PC-9 (cell line): ENCODE results near the gene RPAP3. TPM values are rescaled to one million over a fixed set of nuclear protein-coding genes. Genes with fewer than 3 reads are reported as not detected.
"Not testable (repeated sequence)": the region's sequence is repeated elsewhere in the genome, so short reads cannot be mapped to it uniquely, and the experiment has no call there.

ENCODE experiments used
- BruUV-seq: library from RNA; stranded (reverse); fragments of 400-500 nt; replicated peaks from 2 replicates; lab custom pipeline; 2021; lab: Mats Ljungman, UMichigan
- CTCF ChIA-PET: fragments of 300-600 bp; sonication (Branson Sonifier 250); formaldehyde crosslinking; loops from one replicate; lab custom pipeline; 2022; ENCODE audit warnings: antibody characterized with exemption; lab: Charles Lee
- POLR2A ChIA-PET: fragments of 300-600 bp; sonication (Branson Sonifier 250); formaldehyde crosslinking; loops from one replicate; lab custom pipeline; 2022; ENCODE audit warnings: antibody characterized with exemption; ENCODE audit not compliant: unreplicated experiment; lab: Charles Lee
- DNase-seq, 2 experiments: peaks; one replicate each; pipeline versions ENCODE4 v3.0.0 to v3.0.0-alpha.2; 2015 to 2022; ENCODE audit warnings: mixed read lengths in 1 of 2
- H2AFZ ChIP-seq: fragments of 200-600 bp; sonication (generic); 2 replicates; pipeline ENCODE4 v1.8.1; 2017; ENCODE audit warnings: antibody characterized with exemption
- H3F3A ChIP-seq: fragments of 200-600 bp; sonication (generic); 2 replicates; pipeline ENCODE4 v1.8.1; 2017; ENCODE audit warnings: antibody characterized with exemption, mild to moderate bottlenecking, low read depth; ENCODE audit not compliant: insufficient read depth
- H3K27ac ChIP-seq: fragments of 200-600 bp; sonication (generic); 2 replicates; pipeline ENCODE4 v1.6.1; 2016; ENCODE audit warnings: mixed run types
- H3K27me3 ChIP-seq: fragments of 200-600 bp; sonication (generic); 2 replicates; pipeline ENCODE4 v1.6.1; 2016; ENCODE audit warnings: low read depth, mixed run types; ENCODE audit not compliant: insufficient read depth
- H3K36me3 ChIP-seq: fragments of 200-600 bp; sonication (generic); 2 replicates; pipeline ENCODE4 v1.6.1; 2016; ENCODE audit warnings: low read depth, mixed run types
- H3K4me1 ChIP-seq: fragments of 200-600 bp; sonication (generic); replicated peaks from 2 replicates; pipeline ENCODE4 v1.6.1; 2016; ENCODE audit warnings: mixed run types; ENCODE audit not compliant: insufficient read depth
- H3K4me2 ChIP-seq: fragments of 200-600 bp; sonication (generic); 2 replicates; pipeline ENCODE4 v1.6.1; 2017; ENCODE audit warnings: mixed run types
- H3K4me3 ChIP-seq: fragments of 200-600 bp; sonication (generic); 2 replicates; pipeline ENCODE4 v1.6.1; 2016; ENCODE audit warnings: mixed run types
- H3K79me2 ChIP-seq: fragments of 200-600 bp; sonication (generic); 2 replicates; pipeline ENCODE4 v1.6.1; 2017; ENCODE audit warnings: low read depth, mixed run types
- H3K9me2 ChIP-seq: fragments of 200-600 bp; sonication (generic); 2 replicates; pipeline ENCODE4 v1.8.1; 2017; ENCODE audit warnings: mild to moderate bottlenecking; ENCODE audit not compliant: insufficient read depth
- H3K9me3 ChIP-seq: fragments of 200-600 bp; sonication (generic); 2 replicates; pipeline ENCODE4 v1.8.1; 2016; ENCODE audit warnings: low read depth; ENCODE audit not compliant: insufficient read depth
- H4K20me1 ChIP-seq: fragments of 200-600 bp; sonication (generic); 2 replicates; pipeline ENCODE4 v1.8.1; 2017; ENCODE audit not compliant: insufficient read depth
- EZH2 ChIP-seq: fragments of 200-600 bp; sonication (generic); IDR thresholded peaks from 2 replicates; pipeline ENCODE4 v1.8.0; 2017; ENCODE audit warnings: antibody characterized with exemption, low read depth
- intact Hi-C: fragments of 100-400 bp; cut with micrococcal nuclease; formaldehyde crosslinking; loops from one replicate; pipeline ENCODE4 v1.10.0; 2022; ENCODE audit not compliant: unreplicated experiment
- total RNA-seq: library from RNA; stranded (reverse); gene quantifications from 2 replicates; pipeline ENCODE4 v1.2.3, GENCODE V29; 2021
- TF ChIP-seq, protein P1 (sequence below): fragments of 200-600 bp; sonication (generic); conservative IDR thresholded peaks from 2 replicates; pipeline ENCODE4 v1.6.1; 2017; ENCODE audit warnings: mixed run types, antibody characterized with exemption, mild to moderate bottlenecking, moderate library complexity

Gene RPAP3
- total RNA-seq, 1 experiment from 2014 or later = 37.0 TPM

DNA sequence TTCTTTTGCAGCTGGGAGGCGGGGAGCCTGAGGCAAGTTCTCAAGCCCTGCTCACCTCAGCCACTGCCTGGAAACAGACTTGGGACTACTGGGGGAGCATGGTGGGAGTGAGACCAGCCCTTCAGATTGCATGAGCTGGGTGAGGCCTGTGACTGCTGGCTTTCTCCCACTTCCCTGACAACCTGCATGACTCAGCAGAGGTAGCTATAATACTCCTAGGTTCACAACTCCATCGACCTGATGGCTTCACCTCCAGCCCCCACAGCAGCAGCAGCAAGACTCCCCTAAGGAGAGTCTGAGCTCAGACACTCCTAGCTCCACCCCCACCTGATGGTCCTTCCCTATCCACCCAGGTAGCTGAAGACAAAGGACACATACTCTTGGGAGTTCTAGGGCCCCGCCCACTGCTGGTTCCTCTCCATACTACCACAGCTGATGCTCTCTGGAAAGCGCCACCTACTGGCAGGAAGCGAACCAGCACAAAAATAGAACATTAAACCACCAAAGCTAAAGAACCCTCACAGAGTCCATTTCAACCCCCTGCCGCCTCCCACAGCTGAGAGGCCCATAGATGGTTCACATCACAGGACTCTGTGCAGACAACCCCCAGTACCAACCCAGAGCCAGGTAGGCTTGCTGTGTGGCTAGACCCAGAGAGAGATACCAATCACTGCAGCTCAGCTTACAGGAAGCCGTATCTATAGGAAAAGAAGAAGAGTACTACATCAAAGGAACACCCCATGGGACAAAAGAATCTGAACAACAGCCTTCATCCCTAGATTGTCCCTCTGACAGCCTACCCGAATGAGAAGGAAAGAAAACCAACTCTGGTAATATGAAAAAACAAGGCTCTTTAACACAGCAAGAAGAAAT, 68.7 kb downstream of the RPAP3 start:
- 0 out of 2 replicates have a peak, but pooled peaks cover under 1% of the 10 kb centered on the region for H3K9me3 ChIP-seq
- ChIA-PET CTCF (interaction anchor here (1.3 kb wide), 1 partner anchor 603 kb away, joined by 5 read pairs; no protein-coding TSS in a partner anchor), POLR2A (interaction anchor here (0.6 kb wide), 1 partner anchor 541 kb away, joined by 4 read pairs; no protein-coding TSS in a partner anchor)
- no peaks in the 10 kb centered on the region for H3K36me3 ChIP-seq
- 0 out of 2 replicates have a peak overlapping the region, but pooled peaks have one; percentile 26 for H3K27ac ChIP-seq
- no peaks in the 10 kb centered on the region for H3K9me2 ChIP-seq
- TF ChIP-seq, protein P1, sequence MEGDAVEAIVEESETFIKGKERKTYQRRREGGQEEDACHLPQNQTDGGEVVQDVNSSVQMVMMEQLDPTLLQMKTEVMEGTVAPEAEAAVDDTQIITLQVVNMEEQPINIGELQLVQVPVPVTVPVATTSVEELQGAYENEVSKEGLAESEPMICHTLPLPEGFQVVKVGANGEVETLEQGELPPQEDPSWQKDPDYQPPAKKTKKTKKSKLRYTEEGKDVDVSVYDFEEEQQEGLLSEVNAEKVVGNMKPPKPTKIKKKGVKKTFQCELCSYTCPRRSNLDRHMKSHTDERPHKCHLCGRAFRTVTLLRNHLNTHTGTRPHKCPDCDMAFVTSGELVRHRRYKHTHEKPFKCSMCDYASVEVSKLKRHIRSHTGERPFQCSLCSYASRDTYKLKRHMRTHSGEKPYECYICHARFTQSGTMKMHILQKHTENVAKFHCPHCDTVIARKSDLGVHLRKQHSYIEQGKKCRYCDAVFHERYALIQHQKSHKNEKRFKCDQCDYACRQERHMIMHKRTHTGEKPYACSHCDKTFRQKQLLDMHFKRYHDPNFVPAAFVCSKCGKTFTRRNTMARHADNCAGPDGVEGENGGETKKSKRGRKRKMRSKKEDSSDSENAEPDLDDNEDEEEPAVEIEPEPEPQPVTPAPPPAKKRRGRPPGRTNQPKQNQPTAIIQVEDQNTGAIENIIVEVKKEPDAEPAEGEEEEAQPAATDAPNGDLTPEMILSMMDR = peak; percentile 80
- no peak for TF ChIP-seq EZH2
- peaks cover 23% of the 10 kb centered on the region for H3F3A ChIP-seq
- H3K4me2 ChIP-seq = no peak overlapping the region
- no peaks in the 10 kb centered on the region for H3K27me3 ChIP-seq
- DNase-seq = peak; percentile 43 to 54
- intact Hi-C loops = no loop called here
- peaks cover 7% of the 10 kb centered on the region; the same call in 1 of the 2 replicates for H3K4me1 ChIP-seq
- H2AFZ ChIP-seq = no peak overlapping the region
- no peaks in the 10 kb centered on the region for H4K20me1 ChIP-seq
- no TSS peak for BruUV-seq
- no peaks in the 10 kb centered on the region for H3K79me2 ChIP-seq
- no peak overlapping the region for H3K4me3 ChIP-seq

DNA sequence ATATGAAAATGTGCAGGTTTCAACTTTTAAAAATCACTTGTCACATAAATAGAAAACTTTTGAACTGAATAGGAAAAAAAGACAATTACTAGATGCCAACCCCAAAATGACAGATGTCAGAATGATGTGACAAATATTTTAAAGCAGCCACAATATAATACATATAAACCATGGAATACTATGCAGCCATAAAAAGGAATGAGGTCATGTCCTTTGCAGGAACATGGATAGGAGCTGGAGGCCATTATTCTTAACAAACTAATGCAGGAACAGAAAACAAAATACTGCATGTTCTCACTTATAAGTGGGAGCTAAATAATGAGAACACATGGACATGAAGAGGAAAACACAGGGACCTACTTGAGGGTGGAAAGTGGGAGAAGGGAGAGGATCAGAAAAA, 70.1 kb downstream of the RPAP3 start:
- H3K27me3 ChIP-seq, H3K79me2 ChIP-seq, H2AFZ ChIP-seq, H3K4me3 ChIP-seq, H3K4me2 ChIP-seq, H3K27ac ChIP-seq, H3K4me1 ChIP-seq, BruUV-seq, H3K36me3 ChIP-seq, H4K20me1 ChIP-seq, H3K9me3 ChIP-seq, intact Hi-C loops, DNase-seq, H3K9me2 ChIP-seq: not testable (repeated sequence)
- H3F3A ChIP-seq = peaks cover 23% of the 10 kb centered on the region
- POLR2A ChIA-PET = interaction anchor here (0.6 kb wide), 1 partner anchor 359 kb away, joined by 9 read pairs; no protein-coding TSS in a partner anchor
- CTCF ChIA-PET = interaction anchor here (0.6 kb wide), 1 partner anchor 29 kb away, joined by 3 read pairs; no protein-coding TSS in a partner anchor

DNA sequence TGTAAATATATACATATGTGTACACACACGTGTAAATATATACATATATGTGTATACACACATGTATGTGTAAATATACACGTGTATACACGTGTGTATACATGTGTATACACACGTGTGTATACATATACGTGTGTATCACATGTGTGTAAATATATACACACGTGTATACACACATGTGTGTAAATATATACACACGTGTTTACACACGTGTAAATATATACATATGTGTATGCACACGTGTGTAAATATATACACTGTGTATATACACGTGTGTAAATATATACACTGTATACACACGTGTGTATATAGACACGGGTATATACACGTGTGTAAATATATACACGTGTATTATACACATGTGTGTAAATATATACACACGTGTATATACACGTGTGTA, 71.7 kb downstream of the RPAP3 start:
- H3K4me2 ChIP-seq = no peak overlapping the region
- no peaks in the 10 kb centered on the region for H3K9me2 ChIP-seq
- ChIA-PET POLR2A (no interaction called here), CTCF (no interaction called here)
- H4K20me1 ChIP-seq = no peaks in the 10 kb centered on the region
- H2AFZ ChIP-seq = no peak overlapping the region
- H3K9me3 ChIP-seq = no peaks in the 10 kb centered on the region
- no peaks in the 10 kb centered on the region for H3K27me3 ChIP-seq
- no TSS peak for BruUV-seq
- TF ChIP-seq, protein P1 = no peak
- TF ChIP-seq EZH2 = no peak
- no peak overlapping the region for H3K4me3 ChIP-seq
- peaks cover 23% of the 10 kb centered on the region for H3F3A ChIP-seq
- no peaks in the 10 kb centered on the region for H3K36me3 ChIP-seq
- no peaks in the 10 kb centered on the region for H3K79me2 ChIP-seq
- H3K27ac ChIP-seq = no peak overlapping the region
- intact Hi-C loops = no loop called here
- DNase-seq = no peak
- peaks cover 7% of the 10 kb centered on the region; the same call in 1 of the 2 replicates for H3K4me1 ChIP-seq
